GM13977 (cell line): ENCODE measurements around the gene URGCP.
"Not testable (repeated sequence)": the region's sequence is repeated elsewhere in the genome, so short reads cannot be mapped to it uniquely, and the experiment has no call there.

ENCODE experiments used
- DNase-seq: peaks from one replicate; pipeline ENCODE4 v3.0.0; 2012; ENCODE audit warnings: low spot score
- in situ Hi-C: fragments of 300-500 bp; cut with MboI; formaldehyde crosslinking; loops from one replicate; pipeline ENCODE4 v1.12.0; 2022; ENCODE audit warnings: low sequenced_read_pairs, low pct_unique_long_range_greater_than_20kb, mixed read lengths, inconsistent platforms; ENCODE audit not compliant: unreplicated experiment
- TF ChIP-seq, protein P1 (sequence below): IDR thresholded peaks from 2 replicates; pipeline ENCODE4 v1.5.1; 2012; ENCODE audit warnings: mild to moderate bottlenecking, control low read depth; ENCODE audit not compliant: insufficient read depth; ENCODE audit errors: extremely low read depth, missing control alignments

Gene URGCP

GRCh38 chr7:43844257-43844656, 62.1 kb downstream of the URGCP start:
- TF ChIP-seq, protein P1, sequence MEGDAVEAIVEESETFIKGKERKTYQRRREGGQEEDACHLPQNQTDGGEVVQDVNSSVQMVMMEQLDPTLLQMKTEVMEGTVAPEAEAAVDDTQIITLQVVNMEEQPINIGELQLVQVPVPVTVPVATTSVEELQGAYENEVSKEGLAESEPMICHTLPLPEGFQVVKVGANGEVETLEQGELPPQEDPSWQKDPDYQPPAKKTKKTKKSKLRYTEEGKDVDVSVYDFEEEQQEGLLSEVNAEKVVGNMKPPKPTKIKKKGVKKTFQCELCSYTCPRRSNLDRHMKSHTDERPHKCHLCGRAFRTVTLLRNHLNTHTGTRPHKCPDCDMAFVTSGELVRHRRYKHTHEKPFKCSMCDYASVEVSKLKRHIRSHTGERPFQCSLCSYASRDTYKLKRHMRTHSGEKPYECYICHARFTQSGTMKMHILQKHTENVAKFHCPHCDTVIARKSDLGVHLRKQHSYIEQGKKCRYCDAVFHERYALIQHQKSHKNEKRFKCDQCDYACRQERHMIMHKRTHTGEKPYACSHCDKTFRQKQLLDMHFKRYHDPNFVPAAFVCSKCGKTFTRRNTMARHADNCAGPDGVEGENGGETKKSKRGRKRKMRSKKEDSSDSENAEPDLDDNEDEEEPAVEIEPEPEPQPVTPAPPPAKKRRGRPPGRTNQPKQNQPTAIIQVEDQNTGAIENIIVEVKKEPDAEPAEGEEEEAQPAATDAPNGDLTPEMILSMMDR = no peak
- in situ Hi-C loops = loop anchor here (5.0 to 25.0 kb wide), 3 partner anchors 262 to 907 kb away; partner anchors contain the start of genes MRPL32, PSMA2 and STK17A
- DNase-seq = no peak

DNA sequence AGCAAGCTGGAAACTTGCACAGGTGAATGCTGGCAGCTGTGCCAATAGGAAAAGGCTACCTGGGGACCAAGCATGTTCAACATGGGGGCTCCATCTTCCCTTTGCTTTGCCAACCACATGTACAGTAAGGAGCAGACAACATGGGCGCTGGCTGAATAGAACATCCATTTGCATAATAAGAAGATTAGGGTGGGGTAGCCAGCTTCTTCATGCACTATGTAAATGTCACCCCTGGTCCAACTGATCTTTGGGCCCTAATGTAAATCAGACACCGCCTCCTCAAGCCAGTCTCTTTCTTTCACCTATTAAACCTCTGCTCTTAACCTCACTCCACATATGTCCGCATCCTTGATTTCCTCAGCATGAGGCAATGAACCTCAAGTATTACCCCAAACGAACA, 63.1 kb downstream of the URGCP start:
- TF ChIP-seq, protein P1 = no peak
- in situ Hi-C loops = loop anchor here (5.0 to 25.0 kb wide), 3 partner anchors 261 to 906 kb away; partner anchors contain the start of genes MRPL32, PSMA2 and STK17A
- no peak for DNase-seq

DNA sequence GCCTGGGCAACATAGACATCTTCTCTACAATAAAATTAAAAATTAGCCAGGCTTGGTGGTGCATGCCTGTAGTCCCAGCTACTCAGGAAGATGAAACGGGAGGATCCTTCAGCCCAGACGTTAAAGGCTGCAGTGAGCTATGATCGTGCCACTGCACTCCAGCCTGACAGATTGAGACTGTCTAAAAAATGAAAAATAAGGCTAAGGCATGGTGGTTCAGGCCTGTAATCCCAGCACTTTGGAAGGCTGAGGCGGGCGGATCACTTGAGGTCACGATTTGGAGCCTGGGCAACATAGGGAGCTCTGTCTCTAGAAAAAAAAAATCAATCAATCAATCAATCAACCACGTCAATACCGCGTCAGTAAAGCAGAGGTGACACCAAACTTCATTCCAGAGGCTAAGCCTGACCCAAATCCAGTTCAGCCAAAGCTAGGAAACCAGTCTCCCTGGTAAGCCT, 68.2 kb downstream of the URGCP start:
- no peak for DNase-seq
- TF ChIP-seq, protein P1 = no peak
- in situ Hi-C loops = loop anchor here (25.0 kb wide), 2 partner anchors 376 to 901 kb away; partner anchors contain the start of genes MRPL32 and PSMA2

GRCh38 chr7:43834463-43835251, 71.7 kb downstream of the URGCP start:
- no peak for DNase-seq

DNA sequence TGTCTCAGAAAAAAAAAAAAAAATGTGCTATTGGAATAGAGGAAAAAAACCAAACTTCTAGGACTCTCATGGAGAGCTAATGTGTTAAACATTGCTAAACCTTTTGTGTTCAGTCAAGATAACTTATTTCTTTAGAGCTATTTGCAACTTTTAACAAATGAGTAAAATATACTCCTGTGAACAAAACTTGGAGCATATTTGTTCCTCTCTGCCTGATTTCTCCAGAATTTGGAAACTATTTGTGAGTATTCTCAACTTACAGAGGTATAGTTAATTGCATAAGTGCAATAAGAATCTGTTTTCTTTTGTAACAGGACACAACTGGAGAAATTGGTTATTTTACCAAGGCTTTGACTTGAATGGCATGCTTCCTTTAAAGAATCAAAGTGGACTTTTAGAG, 75.5 kb downstream of the URGCP start:
- in situ Hi-C loops = loop anchor here (25.0 kb wide), 2 partner anchors 369 to 894 kb away; partner anchors contain the start of genes MRPL32 and PSMA2
- DNase-seq = not testable (repeated sequence)

More at GRCh38 chr7:43834463-43835251, 71.7 kb downstream of the URGCP start:
- in situ Hi-C loops = loop anchor here (25.0 kb wide), 2 partner anchors 372 to 897 kb away; partner anchors contain the start of genes MRPL32 and PSMA2
- TF ChIP-seq, protein P1 = no peak
